Tibial nerve (tissue), 4 donors: ENCODE measurements around the gene PPP1R18.

Experiments
- EP300 ChIP-seq, 2 donors: sonication (generic); formaldehyde crosslinking; IDR thresholded peaks; one replicate each; pipeline ENCODE4 v1.6.1; 2017; ENCODE audit warnings: antibody characterized with exemption in 2 of 2, mild to moderate bottlenecking in 1 of 2
- POLR2A ChIP-seq, 2 donors: fragments of 450-650 bp; IDR thresholded peaks; one replicate each; pipeline ENCODE4 v1.6.1; 2017; ENCODE audit warnings: antibody characterized with exemption in 2 of 2, mild to moderate bottlenecking in 2 of 2, moderate library complexity in 2 of 2
- TF ChIP-seq, protein P1 (sequence below), 5 experiments: fragments of 200-600 bp in 3 of 5; fragments of 450-650 bp in 2 of 5; sonication (generic) in 3 of 5; IDR thresholded peaks; one replicate each; pipeline ENCODE4 v1.5.1; 2016 to 2019; ENCODE audit warnings: antibody characterized with exemption in 5 of 5, mild to moderate bottlenecking in 3 of 5, moderate library complexity in 2 of 5

DNA sequence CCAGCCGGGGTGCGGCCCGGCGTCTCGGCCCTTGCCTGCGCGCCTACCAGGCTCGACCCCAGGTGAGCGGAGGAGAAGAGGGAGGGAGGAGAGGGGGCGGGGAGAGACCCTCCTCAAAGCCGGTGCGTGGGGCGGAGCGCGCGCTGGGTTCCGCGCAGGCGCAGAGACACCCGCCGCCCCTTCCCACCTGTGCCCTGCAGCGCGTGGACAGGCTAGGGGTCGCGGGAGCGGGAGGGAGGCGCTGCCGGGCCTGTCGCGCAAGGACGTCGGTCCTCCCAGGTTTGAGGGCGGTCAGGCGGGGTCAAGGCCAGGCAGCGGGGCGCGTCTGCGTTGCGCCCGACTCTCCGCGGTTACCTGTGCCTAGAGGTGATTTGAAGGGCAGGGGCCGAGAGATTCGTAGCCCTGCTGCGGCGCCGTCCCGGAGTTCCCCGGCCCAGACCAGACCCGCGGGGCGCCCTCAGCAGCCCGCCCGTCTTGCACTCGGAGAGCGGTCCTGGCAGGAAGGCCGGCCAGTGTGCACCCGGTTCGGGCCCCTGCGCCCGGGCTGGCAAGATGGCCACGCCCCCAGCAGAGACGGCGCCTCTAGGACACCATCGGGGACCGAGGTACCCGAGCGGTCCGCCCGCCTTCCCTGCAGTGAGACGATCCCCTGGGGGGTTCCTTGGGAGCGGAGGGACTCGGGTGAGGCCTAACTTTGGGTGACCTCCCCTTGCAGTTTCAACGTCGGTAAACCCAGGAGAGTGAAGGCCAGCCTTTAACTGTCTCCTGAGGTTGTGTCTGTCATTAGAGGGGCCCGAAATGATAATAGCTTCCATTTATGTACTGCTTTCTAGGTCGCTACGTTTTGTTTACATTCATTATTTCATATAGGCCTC is 39.0 kb downstream of the PPP1R18 start:
- TF ChIP-seq, protein P1, sequence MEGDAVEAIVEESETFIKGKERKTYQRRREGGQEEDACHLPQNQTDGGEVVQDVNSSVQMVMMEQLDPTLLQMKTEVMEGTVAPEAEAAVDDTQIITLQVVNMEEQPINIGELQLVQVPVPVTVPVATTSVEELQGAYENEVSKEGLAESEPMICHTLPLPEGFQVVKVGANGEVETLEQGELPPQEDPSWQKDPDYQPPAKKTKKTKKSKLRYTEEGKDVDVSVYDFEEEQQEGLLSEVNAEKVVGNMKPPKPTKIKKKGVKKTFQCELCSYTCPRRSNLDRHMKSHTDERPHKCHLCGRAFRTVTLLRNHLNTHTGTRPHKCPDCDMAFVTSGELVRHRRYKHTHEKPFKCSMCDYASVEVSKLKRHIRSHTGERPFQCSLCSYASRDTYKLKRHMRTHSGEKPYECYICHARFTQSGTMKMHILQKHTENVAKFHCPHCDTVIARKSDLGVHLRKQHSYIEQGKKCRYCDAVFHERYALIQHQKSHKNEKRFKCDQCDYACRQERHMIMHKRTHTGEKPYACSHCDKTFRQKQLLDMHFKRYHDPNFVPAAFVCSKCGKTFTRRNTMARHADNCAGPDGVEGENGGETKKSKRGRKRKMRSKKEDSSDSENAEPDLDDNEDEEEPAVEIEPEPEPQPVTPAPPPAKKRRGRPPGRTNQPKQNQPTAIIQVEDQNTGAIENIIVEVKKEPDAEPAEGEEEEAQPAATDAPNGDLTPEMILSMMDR (IDR thresholded peaks at IDR 0.05): no peak
- TF ChIP-seq POLR2A (IDR thresholded peaks at IDR 0.05) (no peak), EP300 (IDR thresholded peaks at IDR 0.05) (no peak)
